ENCODE data around the gene GJB4. TPM values are rescaled to one million over a fixed set of nuclear protein-coding genes. Genes with fewer than 3 reads are reported as not detected.
"Not testable (repeated sequence)": the region's sequence is repeated elsewhere in the genome, so short reads cannot be mapped to it uniquely, and the experiment has no call there.

GJB4 gene
- total and polyA plus RNA-seq, 2 experiments from 2014 or later: 1.00 to 2.5 TPM

DNA sequence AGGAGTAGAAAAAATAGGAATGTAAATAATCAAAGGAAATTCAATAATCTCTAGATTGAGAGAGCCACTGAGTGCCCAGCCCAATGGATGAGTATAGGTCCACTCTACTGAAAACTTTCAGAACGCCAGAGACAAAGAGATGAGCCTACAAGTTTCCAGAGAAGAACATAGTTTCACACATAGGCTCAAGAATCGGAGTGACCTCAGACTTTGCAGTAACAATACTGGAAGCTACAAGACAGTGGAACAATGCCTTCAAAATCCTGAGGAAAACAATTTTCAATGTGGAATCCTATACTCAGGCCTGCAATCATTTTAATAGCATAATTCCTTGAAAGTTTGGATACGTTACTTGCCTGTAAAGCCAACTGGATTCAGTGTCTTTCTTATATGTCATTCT lies 44.2 kb downstream of the GJB4 start:
- H3K9me2 ChIP-seq (replicated peaks; ENCODE audit: insufficient read depth): no peaks in the 10 kb centered on the region
- no peak overlapping the region for H3K4me2 ChIP-seq
- no peak for DNase-seq (ENCODE audit: low spot score)
- no peaks in the 10 kb centered on the region for H3K36me3 ChIP-seq (replicated peaks; ENCODE audit: insufficient read depth, low read depth)
- H3K27ac ChIP-seq: no peak overlapping the region
- TF ChIP-seq EZH2phosphoT487 (IDR thresholded peaks at IDR 0.05; ENCODE audit: low read depth, severe bottlenecking, unreplicated experiment): no peak
- TF ChIP-seq, protein P1, sequence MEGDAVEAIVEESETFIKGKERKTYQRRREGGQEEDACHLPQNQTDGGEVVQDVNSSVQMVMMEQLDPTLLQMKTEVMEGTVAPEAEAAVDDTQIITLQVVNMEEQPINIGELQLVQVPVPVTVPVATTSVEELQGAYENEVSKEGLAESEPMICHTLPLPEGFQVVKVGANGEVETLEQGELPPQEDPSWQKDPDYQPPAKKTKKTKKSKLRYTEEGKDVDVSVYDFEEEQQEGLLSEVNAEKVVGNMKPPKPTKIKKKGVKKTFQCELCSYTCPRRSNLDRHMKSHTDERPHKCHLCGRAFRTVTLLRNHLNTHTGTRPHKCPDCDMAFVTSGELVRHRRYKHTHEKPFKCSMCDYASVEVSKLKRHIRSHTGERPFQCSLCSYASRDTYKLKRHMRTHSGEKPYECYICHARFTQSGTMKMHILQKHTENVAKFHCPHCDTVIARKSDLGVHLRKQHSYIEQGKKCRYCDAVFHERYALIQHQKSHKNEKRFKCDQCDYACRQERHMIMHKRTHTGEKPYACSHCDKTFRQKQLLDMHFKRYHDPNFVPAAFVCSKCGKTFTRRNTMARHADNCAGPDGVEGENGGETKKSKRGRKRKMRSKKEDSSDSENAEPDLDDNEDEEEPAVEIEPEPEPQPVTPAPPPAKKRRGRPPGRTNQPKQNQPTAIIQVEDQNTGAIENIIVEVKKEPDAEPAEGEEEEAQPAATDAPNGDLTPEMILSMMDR (IDR thresholded peaks at IDR 0.05; ENCODE audit: poor library complexity): no peak
- TF ChIP-seq EZH2 (IDR thresholded peaks at IDR 0.05; ENCODE audit: borderline replicate concordance): no peak
- no peak overlapping the region for H2AFZ ChIP-seq
- no peaks in the 10 kb centered on the region for H3K79me2 ChIP-seq
- WGBS (ENCODE audit: low lambda C conversion rate, missing lambda C conversion rate): 94% methylated on average over 3 of the region's 3 CpGs
- no peaks in the 10 kb centered on the region for H4K20me1 ChIP-seq (ENCODE audit: insufficient read depth, poor library complexity, severe bottlenecking)
- no peaks in the 10 kb centered on the region for H3K9me3 ChIP-seq (ENCODE audit: low read depth)
- no peak overlapping the region for H3K4me3 ChIP-seq
- H3K4me1 ChIP-seq (ENCODE audit: insufficient read depth): no peaks in the 10 kb centered on the region
- H3K27me3 ChIP-seq: no peaks in the 10 kb centered on the region

DNA sequence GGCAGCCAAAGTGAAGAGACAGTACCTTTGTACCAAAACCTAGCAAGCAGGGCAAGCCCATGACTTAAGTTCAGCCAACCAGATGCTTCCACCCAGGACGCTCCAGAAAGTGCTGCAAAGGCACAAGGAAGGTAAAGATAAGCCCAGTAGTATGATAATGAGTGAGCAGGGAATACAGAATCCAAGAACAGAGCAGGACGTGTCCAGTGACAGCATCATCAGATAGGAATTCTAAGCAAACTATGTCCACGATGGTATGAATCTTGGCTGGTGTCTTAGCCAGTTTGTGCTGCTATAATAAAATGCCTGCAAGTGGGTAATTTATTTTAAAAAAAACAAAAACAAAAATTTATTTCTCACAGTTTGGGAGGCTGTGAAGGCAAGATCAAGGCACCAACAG lies 46.9 kb downstream of the GJB4 start:
- TF ChIP-seq EZH2phosphoT487 (IDR thresholded peaks at IDR 0.05; ENCODE audit: low read depth, severe bottlenecking, unreplicated experiment) (no peak), EZH2 (IDR thresholded peaks at IDR 0.05; ENCODE audit: borderline replicate concordance) (no peak)
- TF ChIP-seq, protein P1 (IDR thresholded peaks at IDR 0.05; ENCODE audit: poor library complexity): no peak
- no peaks in the 10 kb centered on the region for H4K20me1 ChIP-seq (ENCODE audit: insufficient read depth, poor library complexity, severe bottlenecking)
- no peak overlapping the region for H3K4me3 ChIP-seq

DNA sequence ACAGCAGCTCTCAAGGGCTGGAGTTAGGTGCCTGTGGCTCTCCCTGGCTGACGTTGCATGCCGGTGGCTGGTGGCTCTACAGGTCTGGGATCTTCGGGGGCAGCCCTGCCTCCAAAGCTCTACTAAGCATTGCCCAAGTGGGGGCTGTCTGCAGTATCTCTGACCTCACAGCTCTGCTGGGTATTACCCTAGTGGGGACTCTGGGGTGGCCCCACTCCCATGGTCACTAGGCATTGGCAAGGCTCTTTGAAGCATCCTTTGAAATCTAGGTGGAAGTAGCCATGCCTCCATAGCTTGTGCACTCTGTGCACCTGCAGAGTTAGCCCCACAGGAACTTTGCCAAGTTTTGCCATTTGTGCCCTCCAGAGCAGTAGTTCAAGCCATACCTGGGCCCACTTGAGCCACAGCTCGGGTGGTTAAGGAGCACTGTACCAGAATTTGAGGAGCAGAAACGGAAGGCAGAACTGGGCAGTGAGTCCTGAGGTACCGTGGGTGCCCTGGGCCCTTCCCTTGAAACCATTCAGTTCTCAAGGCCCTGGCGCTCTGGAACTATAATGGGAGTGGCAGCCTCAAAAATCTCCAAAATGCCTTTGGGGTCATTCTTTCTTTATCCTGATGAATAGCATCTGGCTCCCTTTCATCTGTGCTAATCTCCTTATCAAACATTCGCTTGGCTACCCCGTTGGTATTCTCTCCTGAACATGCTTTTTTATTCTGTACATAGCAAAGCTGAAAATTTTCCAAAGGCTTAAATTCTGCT lies 48.7 kb downstream of the GJB4 start:
- H2AFZ ChIP-seq: no peak overlapping the region
- H3K27me3 ChIP-seq: no peaks in the 10 kb centered on the region
- H3K4me2 ChIP-seq: no peak overlapping the region
- WGBS (ENCODE audit: low lambda C conversion rate, missing lambda C conversion rate): 77% methylated on average over 9 of the region's 9 CpGs
- no peaks in the 10 kb centered on the region for H3K9me3 ChIP-seq (ENCODE audit: low read depth)
- H3K4me3 ChIP-seq: no peak overlapping the region
- TF ChIP-seq, protein P1 (IDR thresholded peaks at IDR 0.05; ENCODE audit: poor library complexity): no peak
- TF ChIP-seq EZH2phosphoT487 (IDR thresholded peaks at IDR 0.05; ENCODE audit: low read depth, severe bottlenecking, unreplicated experiment): no peak
- TF ChIP-seq EZH2 (IDR thresholded peaks at IDR 0.05; ENCODE audit: borderline replicate concordance): no peak
- no peak overlapping the region for H3K27ac ChIP-seq
- no peaks in the 10 kb centered on the region for H4K20me1 ChIP-seq (ENCODE audit: insufficient read depth, poor library complexity, severe bottlenecking)
- H3K9me2 ChIP-seq (replicated peaks; ENCODE audit: insufficient read depth): no peaks in the 10 kb centered on the region
- H3K4me1 ChIP-seq (ENCODE audit: insufficient read depth): no peaks in the 10 kb centered on the region
- no peak for DNase-seq (ENCODE audit: low spot score)
- no peaks in the 10 kb centered on the region for H3K36me3 ChIP-seq (replicated peaks; ENCODE audit: insufficient read depth, low read depth)
- no peaks in the 10 kb centered on the region for H3K79me2 ChIP-seq

More for the DNA sequence above, 46.9 kb downstream of the GJB4 start:
- no peak overlapping the region for H3K27ac ChIP-seq
- H3K36me3 ChIP-seq (replicated peaks; ENCODE audit: insufficient read depth, low read depth): no peaks in the 10 kb centered on the region
- no peak overlapping the region for H2AFZ ChIP-seq
- no peak overlapping the region for H3K4me2 ChIP-seq
- no peaks in the 10 kb centered on the region for H3K4me1 ChIP-seq (ENCODE audit: insufficient read depth)
- H3K79me2 ChIP-seq: no peaks in the 10 kb centered on the region
- no peak for DNase-seq (ENCODE audit: low spot score)
- no peaks in the 10 kb centered on the region for H3K9me2 ChIP-seq (replicated peaks; ENCODE audit: insufficient read depth)
- H3K9me3 ChIP-seq (ENCODE audit: low read depth): no peaks in the 10 kb centered on the region
- no peaks in the 10 kb centered on the region for H3K27me3 ChIP-seq
- 50% methylated on average over 3 of the region's 3 CpGs for WGBS (ENCODE audit: low lambda C conversion rate, missing lambda C conversion rate)

DNA sequence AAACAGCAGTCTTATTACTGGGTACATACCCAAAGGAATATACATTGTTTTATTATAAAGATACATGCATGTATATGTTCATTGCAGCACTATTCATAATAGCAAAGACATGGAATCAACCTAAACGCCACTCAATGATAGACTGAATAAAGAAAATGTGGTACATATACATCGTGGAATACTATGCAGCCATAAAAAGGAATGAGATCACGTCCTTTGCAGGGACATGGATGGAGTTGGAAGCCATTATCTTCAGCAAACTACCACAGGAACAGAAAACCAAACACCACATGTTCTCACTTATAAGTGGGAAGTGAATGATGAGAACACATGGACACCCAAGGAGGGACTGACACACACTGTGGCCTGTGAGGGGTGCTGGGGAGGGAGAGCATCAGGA lies 51.2 kb downstream of the GJB4 start:
- H3K9me2 ChIP-seq (replicated peaks; ENCODE audit: insufficient read depth); H2AFZ ChIP-seq; H3K79me2 ChIP-seq; H3K36me3 ChIP-seq (replicated peaks; ENCODE audit: insufficient read depth, low read depth); H3K27me3 ChIP-seq; H3K9me3 ChIP-seq (ENCODE audit: low read depth); H3K4me1 ChIP-seq (ENCODE audit: insufficient read depth); DNase-seq (ENCODE audit: low spot score); H3K4me2 ChIP-seq; H3K27ac ChIP-seq; H3K4me3 ChIP-seq; H4K20me1 ChIP-seq (ENCODE audit: insufficient read depth, poor library complexity, severe bottlenecking): not testable (repeated sequence)
- 88% methylated on average over 3 of the region's 3 CpGs for WGBS (ENCODE audit: low lambda C conversion rate, missing lambda C conversion rate)

Other genes starting within 250 kb of the GJB4 start
- 0.76 and 0.80 TPM in 2 replicates for gene GJB5, start 4.7 kb upstream of the GJB4 start, total RNA-seq
- 0.85 and 1.1 TPM in 2 replicates for gene GJB5, start 4.7 kb upstream of the GJB4 start, polyA plus RNA-seq
- 2.8 and 3.2 TPM in 2 replicates for gene GJB3, start 21.5 kb downstream of the GJB4 start, total RNA-seq
- 2.0 and 8.4 TPM in 2 replicates for gene GJB3, start 21.5 kb downstream of the GJB4 start, polyA plus RNA-seq
- 2.5 and 3.8 TPM in 2 replicates for gene GJA4, start 33.3 kb downstream of the GJB4 start, total RNA-seq
- gene GJA4, start 33.3 kb downstream of the GJB4 start, polyA plus RNA-seq: 3.7 and 7.7 TPM in 2 replicates
- 21.9 and 35.4 TPM in 2 replicates for gene SMIM12, start 100.0 kb downstream of the GJB4 start, total RNA-seq
- 51.9 and 53.8 TPM in 2 replicates for gene SMIM12, start 100.0 kb downstream of the GJB4 start, polyA plus RNA-seq
- gene DLGAP3, start 169.9 kb downstream of the GJB4 start, total RNA-seq: 0.04 and 0.33 TPM in 2 replicates
- gene DLGAP3, start 169.9 kb downstream of the GJB4 start, polyA plus RNA-seq: 0.79 and 1.0 TPM in 2 replicates
- 37.5 and 43.8 TPM in 2 replicates for gene TMEM35B, start 225.6 kb downstream of the GJB4 start, total RNA-seq
- gene TMEM35B, start 225.6 kb downstream of the GJB4 start, polyA plus RNA-seq: 51.5 and 51.8 TPM in 2 replicates

Measured in hepatocyte (in vitro differentiated cells).